ENCODE data around the gene CCNI2. TPM values are rescaled to one million over a fixed set of nuclear protein-coding genes. Genes with fewer than 3 reads are reported as not detected.

Gene CCNI2
- total RNA-seq, 1 experiment from 2014 or later: 0.49 TPM

GRCh38 chr5:132780577-132780976 lies 33.4 kb downstream of the CCNI2 start:
- no peak for ATAC-seq
- Histone ChIP-seq H3K9me3 (ENCODE audit: control insufficient read depth, insufficient read depth, low read depth, low read length) (no peaks in the 10 kb centered on the region), H3K27ac (ENCODE audit: low read length) (no peak overlapping the region), H3K36me3 (ENCODE audit: control insufficient read depth, insufficient read depth, low read length) (no peaks in the 10 kb centered on the region), H3K4me3 (ENCODE audit: low read depth in 2 of 2, low read length in 2 of 2) (no peak overlapping the region), H3K4me1 (ENCODE audit: control insufficient read depth, insufficient read depth, low read length) (peaks cover 6% of the 10 kb centered on the region; the same call in 1 of the 2 replicates), H3K27me3 (ENCODE audit: control insufficient read depth, insufficient read depth, low read length) (peaks cover 4% of the 10 kb centered on the region; the same call in 1 of the 2 replicates)
- BruUV-seq (replicated peaks): no TSS peak
- ChIA-PET CTCF (no interaction called here), POLR2A (no interaction called here)
- in situ Hi-C loops (cut with HindIII; ENCODE audit: low pct_unique_long_range_greater_than_20kb, low sequenced_read_pairs) (no loop called here), intact Hi-C loops (cut with micrococcal nuclease; ENCODE audit: unreplicated experiment) (no loop called here)
- TF ChIP-seq REST (IDR thresholded peaks at IDR 0.05; ENCODE audit: insufficient read depth in 1 of 2, low read depth in 2 of 2, low read length in 1 of 2) (no peak), POLR2AphosphoS5 (IDR thresholded peaks at IDR 0.05; ENCODE audit: low read depth, low read length) (no peak)
- DNase-seq (ENCODE audit: low read depth, low spot score): no peak

GRCh38 chr5:132781029-132781428 lies 33.8 kb downstream of the CCNI2 start:
- no peak for ATAC-seq
- Histone ChIP-seq H3K27ac (ENCODE audit: low read length) (no peak overlapping the region), H3K9me3 (ENCODE audit: control insufficient read depth, insufficient read depth, low read depth, low read length) (no peaks in the 10 kb centered on the region), H3K27me3 (ENCODE audit: control insufficient read depth, insufficient read depth, low read length) (peaks cover 4% of the 10 kb centered on the region; the same call in 1 of the 2 replicates), H3K4me1 (ENCODE audit: control insufficient read depth, insufficient read depth, low read length) (peaks cover 2% of the 10 kb centered on the region; the same call in 1 of the 2 replicates), H3K4me3 (ENCODE audit: low read depth in 2 of 2, low read length in 2 of 2) (no peak overlapping the region), H3K36me3 (ENCODE audit: control insufficient read depth, insufficient read depth, low read length) (no peaks in the 10 kb centered on the region)
- no peak for DNase-seq (ENCODE audit: low read depth, low spot score)
- intact Hi-C loops (cut with micrococcal nuclease; ENCODE audit: unreplicated experiment): no loop called here
- TF ChIP-seq SIN3A (IDR thresholded peaks at IDR 0.05; ENCODE audit: borderline replicate concordance, insufficient read depth, low read depth, low read length) (no peak), REST (IDR thresholded peaks at IDR 0.05; ENCODE audit: insufficient read depth in 1 of 2, low read depth in 2 of 2, low read length in 1 of 2) (no peak), POLR2AphosphoS5 (IDR thresholded peaks at IDR 0.05; ENCODE audit: low read depth, low read length) (no peak), TCF7L2 (IDR thresholded peaks at IDR 0.05; ENCODE audit: low read depth, low read length) (no peak), CTCF (IDR thresholded peaks at IDR 0.05) (no peak)
- POLR2A ChIA-PET: no interaction called here
- in situ Hi-C loops (cut with HindIII; ENCODE audit: low pct_unique_long_range_greater_than_20kb, low sequenced_read_pairs): no loop called here
- CTCF ChIA-PET: no interaction called here
- no TSS peak for BruUV-seq (replicated peaks)

All from Panc1 (cell line).